Endothelial cell (in vitro differentiated cells): ENCODE results near the gene C1QL4. TPM values are rescaled to one million over a fixed set of nuclear protein-coding genes. Genes with fewer than 3 reads are reported as not detected.

Source experiments
- DNase-seq: peaks from one replicate; pipeline ENCODE4 v3.0.0; 2021; ENCODE audit warnings: low spot score
- H3K27ac Mint-ChIP-seq: one replicate; pipeline ENCODE4 v1.8.0; 2021; ENCODE audit warnings: mixed read lengths, inconsistent platforms; ENCODE audit not compliant: unreplicated experiment
- H3K27me3 Mint-ChIP-seq: one replicate; pipeline ENCODE4 v1.8.0; 2021; ENCODE audit warnings: mild to moderate bottlenecking, moderate library complexity, mixed read lengths, inconsistent platforms; ENCODE audit not compliant: unreplicated experiment
- H3K36me3 Mint-ChIP-seq: one replicate; pipeline ENCODE4 v1.8.0; 2021; ENCODE audit warnings: mild to moderate bottlenecking, low read depth, mixed read lengths, inconsistent platforms; ENCODE audit not compliant: unreplicated experiment
- H3K4me1 Mint-ChIP-seq: one replicate; pipeline ENCODE4 v1.8.0; 2021; ENCODE audit warnings: mild to moderate bottlenecking, mixed read lengths, inconsistent platforms; ENCODE audit not compliant: unreplicated experiment
- H3K4me3 Mint-ChIP-seq: one replicate; pipeline ENCODE4 v1.8.0; 2021; ENCODE audit warnings: mild to moderate bottlenecking, mixed read lengths, inconsistent platforms; ENCODE audit not compliant: unreplicated experiment
- H3K9me3 Mint-ChIP-seq: one replicate; pipeline ENCODE4 v1.8.0; 2021; ENCODE audit warnings: mixed read lengths, inconsistent platforms; ENCODE audit not compliant: unreplicated experiment
- CTCF ChIP-seq: fragments of 200-600 bp; sonication (generic); IDR thresholded peaks from one replicate; pipeline ENCODE4 v1.5.0; 2021; ENCODE audit warnings: antibody characterized with exemption; ENCODE audit not compliant: unreplicated experiment
- total RNA-seq: library from RNA; stranded (reverse); fragmentation: NEBNext Ultra II Directional; extraction: Animal tissue kit (Norgen Biotek cat#: 25700); gene quantifications from one replicate; pipeline ENCODE4 v1.2.1, GENCODE V29; 2021; ENCODE audit not compliant: unreplicated experiment

The C1QL4 gene
- total RNA-seq, 1 donor from 2014 or later = not detected

GRCh38 chr12:49348781-49349180 is 11.8 kb upstream of the C1QL4 start:
- Mint-ChIP-seq H3K27me3 (peaks cover 18% of the 10 kb centered on the region), H3K27ac (no peak overlapping the region)

GRCh38 chr12:49347311-49348193 is 10.6 kb upstream of the C1QL4 start:
- peak overlapping the region; percentile 18 for H3K27ac Mint-ChIP-seq
- peak; percentile 88 for DNase-seq
- no peaks in the 10 kb centered on the region for H3K9me3 Mint-ChIP-seq
- peak; percentile 98 for TF ChIP-seq CTCF
- peaks cover 20% of the 10 kb centered on the region for H3K4me1 Mint-ChIP-seq
- H3K4me3 Mint-ChIP-seq = peak overlapping the region; percentile 86
- H3K36me3 Mint-ChIP-seq = no peaks in the 10 kb centered on the region
- peaks cover 20% of the 10 kb centered on the region for H3K27me3 Mint-ChIP-seq

More at GRCh38 chr12:49348781-49349180, 11.8 kb upstream of the C1QL4 start:
- Mint-ChIP-seq H3K4me3 (no peak overlapping the region), H3K4me1 (peaks cover 16% of the 10 kb centered on the region), H3K36me3 (no peaks in the 10 kb centered on the region), H3K9me3 (no peaks in the 10 kb centered on the region)
- DNase-seq = no peak
- no peak for TF ChIP-seq CTCF

- H3K27ac Mint-ChIP-seq = peak within 1 kb of the TSS; percentile 9
- no peaks in the 10 kb centered on the region for H3K9me3 Mint-ChIP-seq
- H3K4me3 Mint-ChIP-seq = peak within 1 kb of the TSS; percentile 86
- H3K27me3 Mint-ChIP-seq = peaks cover 20% of the 10 kb centered on the region
- no peaks in the 10 kb centered on the region for H3K36me3 Mint-ChIP-seq
- peaks cover 20% of the 10 kb centered on the region for H3K4me1 Mint-ChIP-seq
- TF ChIP-seq CTCF = no peak
- DNase-seq = no peak
These were observed 9.8 kb upstream of the C1QL4 start, which contains the start of gene DNAJC22 for GRCh38 chr12:49346659-49347310. Gene DNAJC22 (plus strand): TSS chr12:49346888. CDS start chr12:49348873, 1,985 bp downstream.

GRCh38 chr12:49345825-49346658 is 9.1 kb upstream of the C1QL4 start:
- Mint-ChIP-seq H3K27me3 (peaks cover 23% of the 10 kb centered on the region), H3K4me1 (peaks cover 20% of the 10 kb centered on the region), H3K9me3 (no peaks in the 10 kb centered on the region), H3K27ac (peak overlapping the region; percentile 9), H3K36me3 (no peaks in the 10 kb centered on the region), H3K4me3 (peak overlapping the region; percentile 73)
- no peak for TF ChIP-seq CTCF
- DNase-seq = no peak
